ENCODE measurements around the gene SMIM9. TPM values are rescaled to one million over a fixed set of nuclear protein-coding genes. Genes with fewer than 3 reads are reported as not detected.
A peak's percentile ranks its signal among the peaks of the same experiment; 100 is the strongest.
"Not testable (repeated sequence)": the region's sequence is repeated elsewhere in the genome, so short reads cannot be mapped to it uniquely, and the experiment has no call there.

Gene SMIM9
- total and polyA plus RNA-seq, 12 donors, result 0.28 to 0.47 (median 0.28) TPM; not detected in 9

GRCh38 chrX:154829926-154830442, 4.5 kb downstream of the SMIM9 start:
- Histone ChIP-seq H3K4me1 (no peaks in the 10 kb centered on the region), H3K36me3 (no peaks in the 10 kb centered on the region), H3K4me3 (no peak overlapping the region), H3K27ac (no peak overlapping the region), H3K27me3 (peaks cover 0 to 4% (median 0%) of the 10 kb centered on the region in 7 donors), H3K9me3 (no peaks in the 10 kb centered on the region)
- DNase-seq, result no peak
- intact Hi-C loops (cut with DNase I), result no loop called here
- WGBS, 2 donors, result 67 to 76% methylated on average over 1 of the region's 1 CpG
- no peak for ATAC-seq
- TF ChIP-seq CTCF (IDR thresholded peaks at IDR 0.05), result no peak

GRCh38 chrX:154829134-154829533, 5.3 kb downstream of the SMIM9 start:
- Histone ChIP-seq H3K27ac (no peak overlapping the region), H3K36me3 (no peaks in the 10 kb centered on the region), H3K4me1 (no peaks in the 10 kb centered on the region), H3K9me3 (no peaks in the 10 kb centered on the region), H3K4me3 (no peak overlapping the region), H3K27me3 (peaks cover 0 to 4% (median 0%) of the 10 kb centered on the region in 7 donors)
- DNase-seq (no peak), ATAC-seq (no peak)
- intact Hi-C loops (cut with DNase I), result no loop called here
- TF ChIP-seq CTCF (IDR thresholded peaks at IDR 0.05), result no peak

GRCh38 chrX:154828016-154828408, 6.5 kb downstream of the SMIM9 start:
- no peaks in the 10 kb centered on the region for H3K4me1 ChIP-seq
- H3K27me3 ChIP-seq, result peaks cover 0 to 4% (median 0%) of the 10 kb centered on the region in 7 donors
- no peak for TF ChIP-seq CTCF (IDR thresholded peaks at IDR 0.05)
- H3K9me3 ChIP-seq, result no peaks in the 10 kb centered on the region
- peak overlapping the region in 1 of 10 donors; percentile 47 for H3K27ac ChIP-seq
- H3K36me3 ChIP-seq, result no peaks in the 10 kb centered on the region
- intact Hi-C loops (cut with DNase I), result no loop called here
- WGBS, 2 donors, result 84 to 94% methylated on average over 2 of the region's 2 CpGs
- no peak overlapping the region for H3K4me3 ChIP-seq
- ATAC-seq, result no peak
- DNase-seq, result no peak

- intact Hi-C loops (cut with DNase I), result no loop called here
- WGBS, 2 donors, result 78 to 82% methylated on average over 4 of the region's 4 CpGs
- Histone ChIP-seq H3K27ac (peak overlapping the region in 1 of 10 donors; percentile 47), H3K4me1 (no peaks in the 10 kb centered on the region), H3K27me3 (peaks cover 0 to 4% (median 0%) of the 10 kb centered on the region in 7 donors), H3K9me3 (no peaks in the 10 kb centered on the region), H3K36me3 (no peaks in the 10 kb centered on the region), H3K4me3 (no peak overlapping the region)
- no peak for TF ChIP-seq CTCF (IDR thresholded peaks at IDR 0.05)
- ATAC-seq (no peak), DNase-seq (no peak)
These were observed 7.1 kb downstream of the SMIM9 start for GRCh38 chrX:154827194-154828015.

- intact Hi-C loops (cut with DNase I); H3K27ac ChIP-seq; DNase-seq; H3K36me3 ChIP-seq; H3K4me1 ChIP-seq; H3K4me3 ChIP-seq; ATAC-seq; H3K9me3 ChIP-seq; H3K27me3 ChIP-seq: not testable (repeated sequence)
- no CpG with 5 or more reads among the region's 3 CpGs for WGBS, 2 donors
These were observed 8.9 kb downstream of the SMIM9 start for GRCh38 chrX:154825586-154825985.

Measured in heart right ventricle (tissue), 16 donors.